ENCODE measurements around the gene FERMT1.

Gene FERMT1

DNA sequence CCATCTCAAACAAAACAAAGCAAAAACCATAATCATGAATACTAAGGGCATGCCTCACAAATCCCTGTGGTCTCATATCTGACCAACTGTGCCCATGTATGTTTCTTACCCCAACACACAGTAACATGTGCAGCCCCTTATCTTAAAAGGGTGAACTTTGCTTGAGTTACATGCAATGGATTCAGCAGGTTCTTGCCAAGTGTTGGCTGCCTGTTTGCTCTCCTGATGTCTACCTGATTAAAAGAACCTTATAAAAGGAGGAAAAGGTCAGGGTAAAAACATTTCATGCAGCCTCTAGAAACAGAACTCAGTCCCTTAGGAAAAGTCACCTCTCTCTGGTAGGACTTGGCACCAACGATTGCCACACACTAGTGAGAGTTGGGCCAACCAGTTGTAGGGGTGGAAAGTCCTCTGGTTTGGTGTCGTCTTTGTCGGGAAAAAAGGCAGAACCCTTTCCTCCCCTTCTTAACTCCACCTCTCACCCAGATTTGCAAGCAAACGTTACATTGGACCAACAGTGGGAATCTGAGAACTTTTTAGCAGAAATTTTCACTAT lies 55.0 kb downstream of the FERMT1 start:
- DNase-seq: no peak

DNA sequence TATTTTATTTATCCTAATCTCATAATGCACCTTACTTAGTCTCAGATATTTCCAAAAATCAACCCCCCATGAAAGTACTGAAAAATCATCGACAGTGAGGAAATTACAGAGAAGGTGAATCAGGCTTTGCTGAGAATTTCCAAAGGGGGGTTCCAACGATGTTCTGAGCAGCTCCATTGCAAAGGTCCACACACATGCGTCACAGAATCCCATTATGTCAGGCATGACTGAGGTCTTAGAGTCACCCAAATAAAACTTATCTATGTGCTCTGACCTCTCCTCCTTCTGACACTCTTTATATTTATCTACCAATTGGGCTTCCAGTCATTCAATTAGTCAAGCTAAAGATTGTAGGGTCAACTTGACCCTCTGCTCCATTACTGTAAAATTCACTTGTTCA lies 56.2 kb downstream of the FERMT1 start:
- DNase-seq: no peak

DNA sequence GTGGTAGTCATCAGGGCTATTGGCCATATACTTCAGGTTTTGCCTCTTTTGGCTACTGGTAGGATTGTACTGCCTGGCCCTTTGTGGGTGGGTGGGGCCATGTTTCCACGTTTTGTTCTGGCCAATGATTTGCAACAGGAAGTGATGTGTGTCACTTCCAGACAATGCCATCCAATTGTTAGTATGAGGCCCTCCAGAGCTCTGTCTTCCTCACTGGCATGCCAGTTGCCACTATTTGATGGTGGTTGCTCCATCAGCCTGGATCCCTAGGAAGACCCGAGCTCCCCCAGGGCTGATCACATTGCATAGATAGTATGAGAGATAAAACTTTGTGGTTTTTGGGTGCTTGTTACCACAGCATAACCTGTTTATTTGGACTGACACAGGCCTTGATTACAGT lies 61.3 kb downstream of the FERMT1 start:
- DNase-seq: no peak

DNA sequence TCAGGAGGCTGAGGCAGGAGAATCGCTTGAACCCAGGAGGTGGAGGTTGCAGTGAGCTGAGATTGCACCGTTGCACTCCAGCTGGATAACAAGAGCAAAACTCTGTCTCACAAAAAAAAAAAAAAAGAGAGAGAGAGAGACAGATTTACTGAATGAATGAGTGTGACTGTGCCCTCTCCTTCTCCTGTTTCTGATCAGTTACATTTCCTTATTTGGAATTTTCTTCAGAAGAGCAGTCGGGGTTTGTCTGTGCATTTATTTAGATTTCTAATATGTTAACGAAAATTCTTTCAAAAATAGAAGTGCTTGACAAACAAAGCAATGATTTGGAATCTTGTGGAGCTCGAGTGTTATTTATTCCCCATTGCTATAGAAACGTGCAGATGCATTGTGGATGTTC lies 62.6 kb downstream of the FERMT1 start:
- no peak for DNase-seq

DNA sequence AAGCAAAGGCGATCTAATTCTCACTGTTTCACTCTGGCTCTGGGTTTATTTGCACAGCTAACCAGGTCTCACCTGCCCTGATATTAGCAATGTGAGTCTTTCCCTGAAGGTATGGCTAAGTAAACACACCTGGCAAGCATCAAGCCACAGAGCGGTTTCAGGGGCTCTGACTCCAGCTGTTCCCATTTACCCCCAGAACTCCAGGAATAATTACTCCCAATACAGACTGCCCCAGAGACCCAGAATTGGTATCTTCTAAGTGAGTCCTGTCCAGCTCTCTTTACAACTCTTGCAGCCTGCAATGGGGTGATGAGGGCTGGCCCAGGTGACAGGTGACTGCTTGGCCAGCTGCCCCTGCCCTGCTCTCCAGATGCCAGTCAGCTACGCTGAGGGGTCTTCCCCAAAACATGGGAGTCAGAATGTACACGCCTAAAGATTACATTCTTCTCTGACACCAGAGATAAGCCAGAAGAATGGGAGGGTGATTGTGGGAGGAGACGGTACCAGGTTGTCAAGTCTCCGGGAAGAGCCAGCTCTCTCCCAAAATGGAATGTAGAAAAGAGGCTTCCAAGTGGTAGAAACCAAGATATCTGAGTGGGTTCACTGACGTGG lies 64.0 kb downstream of the FERMT1 start:
- peak; percentile 58 to 77 for DNase-seq

GRCh38 chr20:6057691-6058090 lies 65.1 kb downstream of the FERMT1 start:
- no peak for DNase-seq

- DNase-seq: no peak
Measured at GRCh38 chr20:6057139-6057538, 65.7 kb downstream of the FERMT1 start.

DNA sequence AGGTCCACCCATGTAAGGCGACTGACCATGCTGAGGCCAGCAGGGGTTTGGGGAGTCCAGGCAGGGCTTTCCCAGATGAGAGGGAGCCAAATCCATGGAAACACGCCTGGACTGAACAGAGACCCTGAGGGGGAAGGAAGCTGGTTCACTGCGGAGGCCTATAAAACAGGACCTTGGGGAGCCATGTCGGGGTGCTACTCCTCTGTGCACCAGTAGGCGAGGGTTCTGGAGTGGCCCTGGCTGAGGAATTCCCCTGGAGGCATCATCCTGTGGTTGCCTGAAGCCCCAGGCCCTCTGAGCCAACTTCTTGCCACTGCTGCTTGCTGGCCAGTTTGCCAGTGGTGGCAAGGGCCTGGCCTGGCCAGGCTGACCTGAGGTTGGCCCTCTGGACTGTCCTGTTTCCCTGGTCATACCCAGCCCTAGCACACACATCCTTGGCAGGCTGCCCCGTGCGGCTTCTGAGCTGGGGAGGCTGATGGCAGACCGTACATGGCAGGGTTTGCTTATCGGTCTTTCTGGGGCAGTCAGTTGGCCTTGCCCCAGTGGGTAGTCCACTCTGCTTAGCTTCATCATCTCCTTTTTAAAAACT lies 66.8 kb downstream of the FERMT1 start:
- no peak for DNase-seq

GRCh38 chr20:6055161-6055783 lies 67.6 kb downstream of the FERMT1 start:
- no peak for DNase-seq

DNA sequence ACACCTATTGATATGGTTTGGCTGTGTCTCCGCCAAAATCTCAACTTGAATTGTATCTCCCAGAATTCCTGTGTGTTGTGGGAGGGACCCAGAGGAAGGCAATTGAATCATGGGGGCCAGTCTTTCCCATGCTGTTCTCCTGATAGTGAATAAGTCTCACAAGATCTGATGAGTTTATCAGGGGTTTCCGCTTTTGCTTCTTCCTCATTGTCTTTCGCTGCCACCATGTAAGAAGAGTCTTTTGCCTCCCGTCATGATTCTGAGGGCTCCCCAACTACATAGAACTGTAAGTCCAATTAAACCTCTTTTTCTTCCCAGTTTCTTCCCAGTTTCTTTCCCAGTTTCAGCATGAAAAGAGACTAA lies 68.2 kb downstream of the FERMT1 start:
- peak in 1 of 2 experiments; percentile 26 for DNase-seq

DNA sequence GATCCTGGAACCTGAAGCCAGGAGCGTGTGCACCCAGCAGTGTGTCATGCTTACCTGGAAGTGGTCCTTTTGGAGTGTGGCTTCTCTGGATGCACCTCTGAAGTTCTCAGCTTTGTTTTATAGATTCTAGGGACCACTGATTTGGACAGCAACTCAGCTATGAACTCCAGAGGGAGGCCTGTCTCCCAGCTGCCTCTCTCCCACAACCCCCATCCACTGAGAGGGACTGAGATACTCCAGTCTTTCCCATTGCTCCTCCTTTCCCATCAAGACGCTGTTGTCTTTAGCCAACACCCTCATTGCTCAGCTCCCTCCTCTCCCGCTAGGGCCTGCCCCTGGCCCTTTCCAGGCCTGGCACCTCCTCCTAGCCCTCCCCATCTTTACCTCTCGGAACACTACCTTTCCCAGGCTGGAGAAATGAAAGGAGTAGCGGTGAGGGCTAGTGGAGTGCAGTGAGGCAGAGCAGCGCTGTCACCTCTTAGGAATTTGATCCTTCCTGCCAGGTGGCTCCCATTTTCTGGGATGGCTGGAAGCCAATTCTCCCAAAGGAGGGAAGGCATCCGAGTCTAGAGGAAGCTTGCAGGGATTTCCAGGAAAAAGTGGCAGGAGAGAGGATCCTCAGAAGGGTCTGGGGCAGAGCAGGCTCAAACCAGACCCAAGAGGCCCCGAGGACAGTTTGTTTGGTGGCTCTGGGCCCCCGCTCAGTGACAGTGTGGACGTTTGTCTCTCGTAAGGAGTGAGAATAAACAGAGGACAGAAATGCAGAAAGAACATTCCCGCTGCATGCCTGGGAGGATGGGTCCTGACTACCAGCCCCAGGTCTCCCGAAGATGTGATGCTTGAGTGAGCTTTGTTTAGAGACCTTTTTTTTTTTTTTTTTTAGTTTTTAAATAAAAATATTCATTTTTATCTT lies 68.8 kb downstream of the FERMT1 start, which contains the start of gene LRRN4:
Gene LRRN4 (minus strand): TSS at position 285 of the 913 bp plus-strand sequence. CDS start 1,261 bp downstream, outside the sequence.
- peak; percentile 49 to 75 for DNase-seq

- no peak for DNase-seq
Measured at GRCh38 chr20:6053064-6053775, 69.6 kb downstream of the FERMT1 start.

DNA sequence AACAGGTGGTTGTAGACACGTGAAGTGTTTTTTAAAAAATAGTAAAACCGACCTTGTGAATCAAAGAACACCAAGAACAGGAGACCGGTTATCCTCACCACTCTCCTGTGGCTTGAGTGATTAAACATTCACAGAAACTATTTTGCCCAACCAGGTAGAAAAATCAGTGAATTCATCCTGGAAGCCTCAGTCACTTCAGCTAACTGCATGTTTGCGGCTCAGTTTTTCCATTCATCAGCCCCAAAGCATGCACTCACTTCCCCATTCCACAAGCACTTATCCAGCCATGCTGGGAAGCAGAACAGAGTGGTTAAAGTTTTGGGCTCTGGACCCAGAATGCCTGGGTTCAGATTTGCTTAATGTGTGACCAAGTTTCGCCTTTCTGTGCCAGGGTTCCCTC lies 71.3 kb downstream of the FERMT1 start:
- DNase-seq: no peak

GRCh38 chr20:6048391-6048790 lies 74.4 kb downstream of the FERMT1 start:
- no peak for DNase-seq

DNA sequence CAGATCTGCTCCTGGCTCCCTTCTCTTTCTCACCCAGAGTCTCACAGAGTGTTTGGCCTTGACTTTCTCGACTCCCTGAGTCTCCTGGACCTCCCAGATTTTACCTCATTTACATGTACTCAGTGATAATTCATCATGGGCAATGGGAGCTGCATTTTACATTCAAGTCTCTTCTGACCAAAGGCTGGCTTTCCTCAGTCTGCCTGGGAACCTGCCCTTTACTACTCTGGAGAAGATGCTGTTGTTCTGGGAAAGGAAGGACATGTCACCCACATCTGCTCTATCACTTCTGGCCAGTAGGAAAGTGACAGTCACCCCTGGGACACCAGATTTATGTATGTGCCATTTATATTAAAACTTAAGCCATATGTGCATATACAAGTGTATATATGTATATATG lies 76.4 kb downstream of the FERMT1 start:
- no peak for DNase-seq

DNA sequence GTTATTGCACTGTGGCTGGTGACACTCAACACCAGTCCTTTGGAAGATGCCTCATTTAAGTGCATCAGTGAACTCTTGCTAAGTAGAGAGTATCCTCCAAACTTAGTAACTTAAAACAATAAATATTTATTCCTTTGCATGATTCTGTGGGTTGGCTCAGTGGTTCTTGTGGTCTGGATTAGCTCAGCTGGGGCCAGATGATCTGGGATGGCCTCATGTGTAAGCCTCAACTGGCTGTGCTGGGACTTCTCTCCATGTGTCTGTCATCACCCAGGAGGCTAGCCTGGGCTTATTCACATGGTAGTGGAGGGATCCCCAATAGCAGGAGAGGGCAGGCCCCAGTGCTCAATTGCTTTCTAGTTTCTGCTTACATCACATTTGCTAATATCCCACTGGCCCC lies 77.3 kb downstream of the FERMT1 start:
- no peak for DNase-seq

DNA sequence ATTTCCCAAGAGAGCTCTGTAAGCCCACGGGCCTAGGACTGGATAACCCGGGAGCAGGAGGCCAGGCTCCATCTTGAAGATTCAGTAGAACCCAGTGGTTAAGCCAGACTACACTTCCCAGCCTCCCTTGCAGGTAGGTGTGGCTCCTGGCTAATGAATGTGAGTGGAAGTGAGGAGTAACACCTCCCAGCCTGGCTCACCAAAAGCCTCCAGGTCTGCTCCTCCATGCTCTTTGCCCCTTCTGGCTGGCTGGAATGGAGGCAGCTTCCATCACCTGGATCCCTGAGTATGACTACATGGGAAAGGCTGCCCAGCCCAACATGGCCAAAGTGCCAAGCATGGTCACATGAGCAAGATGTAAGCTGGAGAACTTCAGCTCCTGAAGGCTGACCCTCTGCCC lies 78.7 kb downstream of the FERMT1 start:
- no peak for DNase-seq

DNA sequence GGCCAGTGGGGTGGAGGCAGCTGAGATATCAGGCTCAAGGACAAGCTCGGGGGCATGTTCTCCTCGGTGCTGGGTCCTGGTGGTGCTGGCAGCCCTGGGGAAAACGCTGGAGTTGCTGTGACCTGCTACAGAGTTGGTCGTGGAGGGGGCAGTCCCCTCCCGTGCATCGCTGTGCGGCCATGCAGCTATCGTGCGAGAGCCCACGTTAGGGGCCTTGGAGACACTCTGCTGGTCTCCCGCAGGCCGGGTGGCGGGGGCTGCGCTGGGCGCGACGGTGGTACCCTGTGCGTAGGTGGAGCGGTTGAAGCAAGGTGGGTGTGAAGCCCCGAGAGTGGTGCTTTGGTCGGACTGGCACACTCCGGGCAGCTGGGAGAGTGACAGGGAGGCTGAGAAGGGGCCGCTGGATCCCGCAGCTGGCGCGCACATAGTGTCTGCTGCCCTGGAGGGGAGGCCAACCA lies 81.0 kb downstream of the FERMT1 start:
- DNase-seq: no peak

DNA sequence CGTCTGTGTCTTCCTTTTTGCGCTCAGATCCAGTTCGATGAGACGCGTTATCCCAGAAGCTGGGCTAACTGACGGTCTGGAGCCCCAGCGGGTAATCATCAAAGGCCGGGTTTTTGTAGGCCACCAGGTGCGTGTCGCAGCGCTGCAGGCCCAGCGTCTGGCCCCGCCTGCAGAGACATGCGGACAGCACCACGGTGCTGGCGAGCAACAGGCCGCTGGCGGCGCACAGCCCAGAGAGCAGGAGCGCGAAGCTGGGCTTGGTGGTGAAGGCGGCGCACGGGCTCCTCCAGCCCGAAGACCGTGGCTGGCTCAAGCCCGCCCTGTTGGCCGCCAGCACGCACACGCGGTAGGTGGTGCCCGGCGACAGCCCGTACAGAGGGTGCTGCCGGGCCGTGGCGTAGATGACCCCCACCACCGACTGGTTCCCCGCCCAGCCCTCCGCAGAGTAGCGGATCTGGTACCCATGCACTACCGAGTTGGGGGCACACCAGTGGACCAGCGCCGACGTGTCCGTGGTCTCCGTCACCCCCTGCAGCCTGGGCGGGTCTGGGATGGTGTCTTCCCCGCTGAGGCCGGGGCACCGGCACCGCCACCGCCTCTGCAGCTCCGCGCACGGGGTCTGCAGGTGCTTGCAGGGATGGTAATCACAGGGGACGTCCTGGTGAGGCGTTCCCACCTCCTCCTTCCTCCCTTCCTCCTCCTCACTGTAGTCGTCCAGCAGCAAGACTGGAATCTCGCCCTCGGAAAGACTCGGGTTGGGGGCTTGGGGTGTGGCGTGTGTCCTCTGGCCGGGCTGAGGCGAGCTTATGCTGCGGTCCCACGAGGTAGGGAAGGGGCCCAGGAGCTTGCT lies 81.6 kb downstream of the FERMT1 start:
- no peak for DNase-seq

- DNase-seq: no peak
Measured at GRCh38 chr20:6040540-6040939, 82.3 kb downstream of the FERMT1 start.

GRCh38 chr20:6039766-6040165 lies 83.1 kb downstream of the FERMT1 start:
- no peak for DNase-seq
